Measurements from ENCODE around the gene MYL5.
"Not testable (repeated sequence)": the region's sequence is repeated elsewhere in the genome, so short reads cannot be mapped to it uniquely, and the experiment has no call there.

MYL5 gene

GRCh38 chr4:726838-727237 lies 52.5 kb downstream of the MYL5 start:
- no peak overlapping the region for H3K4me3 ChIP-seq (ENCODE audit: low read depth, low read length)
- no peak for DNase-seq (ENCODE audit: low read depth)
- TF ChIP-seq MYC (IDR thresholded peaks at IDR 0.05; ENCODE audit: low read depth, low read length) (no peak), CTCF (IDR thresholded peaks at IDR 0.05; ENCODE audit: low read depth, low read length) (no peak), MAX (IDR thresholded peaks at IDR 0.05; ENCODE audit: low read depth, low read length) (no peak), POLR2A (IDR thresholded peaks at IDR 0.05; ENCODE audit: extremely low read depth, insufficient read length) (no peak)

- H3K4me3 ChIP-seq (ENCODE audit: low read depth, low read length), result no peak overlapping the region
- TF ChIP-seq CTCF (IDR thresholded peaks at IDR 0.05; ENCODE audit: low read depth, low read length), result no peak
- TF ChIP-seq MAX (IDR thresholded peaks at IDR 0.05; ENCODE audit: low read depth, low read length), result no peak
- TF ChIP-seq MYC (IDR thresholded peaks at IDR 0.05; ENCODE audit: low read depth, low read length), result no peak
- TF ChIP-seq POLR2A (IDR thresholded peaks at IDR 0.05; ENCODE audit: extremely low read depth, insufficient read length), result no peak
Observed at GRCh38 chr4:727576-727975, 53.2 kb downstream of the MYL5 start.

GRCh38 chr4:729336-730315 lies 55.3 kb downstream of the MYL5 start:
- DNase-seq (ENCODE audit: low read depth), result no peak
- H3K4me3 ChIP-seq (ENCODE audit: low read depth, low read length), result no peak overlapping the region
- TF ChIP-seq POLR2A (IDR thresholded peaks at IDR 0.05; ENCODE audit: extremely low read depth, insufficient read length), result no peak
- no peak for TF ChIP-seq MAX (IDR thresholded peaks at IDR 0.05; ENCODE audit: low read depth, low read length)
- TF ChIP-seq MYC (IDR thresholded peaks at IDR 0.05; ENCODE audit: low read depth, low read length), result no peak
- no peak for TF ChIP-seq CTCF (IDR thresholded peaks at IDR 0.05; ENCODE audit: low read depth, low read length)

More at GRCh38 chr4:727576-727975, 53.2 kb downstream of the MYL5 start:
- no peak for DNase-seq (ENCODE audit: low read depth)

GRCh38 chr4:730511-730910 lies 56.2 kb downstream of the MYL5 start:
- TF ChIP-seq CTCF (IDR thresholded peaks at IDR 0.05; ENCODE audit: low read depth, low read length) (no peak), POLR2A (IDR thresholded peaks at IDR 0.05; ENCODE audit: extremely low read depth, insufficient read length) (no peak), MAX (IDR thresholded peaks at IDR 0.05; ENCODE audit: low read depth, low read length) (no peak), MYC (IDR thresholded peaks at IDR 0.05; ENCODE audit: low read depth, low read length) (no peak)
- H3K4me3 ChIP-seq (ENCODE audit: low read depth, low read length), result no peak overlapping the region
- no peak for DNase-seq (ENCODE audit: low read depth)

GRCh38 chr4:730946-731904 lies 56.9 kb downstream of the MYL5 start:
- H3K4me3 ChIP-seq (ENCODE audit: low read depth, low read length); DNase-seq (ENCODE audit: low read depth): not testable (repeated sequence)
